Tibial nerve (tissue), 4 donors: Measurements from ENCODE around the gene ITGA1. TPM values are rescaled to one million over a fixed set of nuclear protein-coding genes. Genes with fewer than 3 reads are reported as not detected.

ENCODE experiments used
- DNase-seq, 2 donors: peaks; one replicate each; pipeline ENCODE4 v3.0.0-alpha.2; 2019; ENCODE audit warnings: low spot score in 2 of 2
- H3K27ac ChIP-seq, 4 donors: fragments of 200-600 bp; sonication (generic) in 3 of 4; one replicate each; pipeline ENCODE4 v1.5.1; 2017 to 2019; ENCODE audit warnings: mild to moderate bottlenecking in 1 of 4
- H3K27me3 ChIP-seq, 2 donors: fragments of 200-600 bp; sonication (generic) in 1 of 2; one replicate each; pipeline versions ENCODE4 v1.5.1 to v1.6.0; 2017 to 2019
- H3K36me3 ChIP-seq, 3 donors: fragments of 200-600 bp; sonication (generic); one replicate each; pipeline ENCODE4 v1.5.1; 2018 to 2019
- H3K4me1 ChIP-seq, 4 donors: fragments of 200-600 bp; sonication (generic) in 3 of 4; one replicate each; pipeline ENCODE4 v1.5.1; 2017 to 2019
- H3K4me3 ChIP-seq, 4 donors: fragments of 200-600 bp; sonication (generic) in 3 of 4; one replicate each; pipeline ENCODE4 v1.5.1; 2017 to 2019; ENCODE audit warnings: mild to moderate bottlenecking in 1 of 4, moderate library complexity in 1 of 4
- H3K9me3 ChIP-seq, 4 donors: fragments of 200-600 bp; sonication (generic) in 3 of 4; one replicate each; pipeline ENCODE4 v1.5.1; 2017 to 2019
- EP300 ChIP-seq, 2 donors: sonication (generic); formaldehyde crosslinking; IDR thresholded peaks; one replicate each; pipeline ENCODE4 v1.6.1; 2017; ENCODE audit warnings: antibody characterized with exemption in 2 of 2, mild to moderate bottlenecking in 1 of 2
- POLR2A ChIP-seq, 2 donors: fragments of 450-650 bp; IDR thresholded peaks; one replicate each; pipeline ENCODE4 v1.6.1; 2017; ENCODE audit warnings: antibody characterized with exemption in 2 of 2, mild to moderate bottlenecking in 2 of 2, moderate library complexity in 2 of 2
- WGBS, 2 donors: methylation state at CpG; one replicate each; pipeline ENCODE4 v1.1.5; 2018; 5-methylcytosine and 5-hydroxymethylcytosine counted together
- total RNA-seq, 4 donors: library from RNA; depleted of rRNA; stranded (reverse); fragments of >200 nt; gene quantifications; one replicate each; pipeline ENCODE4 v1.1.0, GENCODE V29; 2016
- TF ChIP-seq, protein P1 (sequence below), 5 experiments: fragments of 200-600 bp in 3 of 5; fragments of 450-650 bp in 2 of 5; sonication (generic) in 3 of 5; IDR thresholded peaks; one replicate each; pipeline ENCODE4 v1.5.1; 2016 to 2019; ENCODE audit warnings: antibody characterized with exemption in 5 of 5, mild to moderate bottlenecking in 3 of 5, moderate library complexity in 2 of 5

ITGA1 gene
- total RNA-seq, 4 donors from 2014 or later, result 26.8 to 62.5 (median 27.7) TPM

- H3K4me1 ChIP-seq, result peaks cover 0 to 11% (median 4%) of the 10 kb centered on the region in 4 donors
- DNase-seq, result no peak
- no peaks in the 10 kb centered on the region for H3K9me3 ChIP-seq
- H3K27me3 ChIP-seq, result no peaks in the 10 kb centered on the region
- no peaks in the 10 kb centered on the region for H3K36me3 ChIP-seq
- TF ChIP-seq, protein P1, sequence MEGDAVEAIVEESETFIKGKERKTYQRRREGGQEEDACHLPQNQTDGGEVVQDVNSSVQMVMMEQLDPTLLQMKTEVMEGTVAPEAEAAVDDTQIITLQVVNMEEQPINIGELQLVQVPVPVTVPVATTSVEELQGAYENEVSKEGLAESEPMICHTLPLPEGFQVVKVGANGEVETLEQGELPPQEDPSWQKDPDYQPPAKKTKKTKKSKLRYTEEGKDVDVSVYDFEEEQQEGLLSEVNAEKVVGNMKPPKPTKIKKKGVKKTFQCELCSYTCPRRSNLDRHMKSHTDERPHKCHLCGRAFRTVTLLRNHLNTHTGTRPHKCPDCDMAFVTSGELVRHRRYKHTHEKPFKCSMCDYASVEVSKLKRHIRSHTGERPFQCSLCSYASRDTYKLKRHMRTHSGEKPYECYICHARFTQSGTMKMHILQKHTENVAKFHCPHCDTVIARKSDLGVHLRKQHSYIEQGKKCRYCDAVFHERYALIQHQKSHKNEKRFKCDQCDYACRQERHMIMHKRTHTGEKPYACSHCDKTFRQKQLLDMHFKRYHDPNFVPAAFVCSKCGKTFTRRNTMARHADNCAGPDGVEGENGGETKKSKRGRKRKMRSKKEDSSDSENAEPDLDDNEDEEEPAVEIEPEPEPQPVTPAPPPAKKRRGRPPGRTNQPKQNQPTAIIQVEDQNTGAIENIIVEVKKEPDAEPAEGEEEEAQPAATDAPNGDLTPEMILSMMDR (IDR thresholded peaks at IDR 0.05), result no peak
- TF ChIP-seq EP300 (IDR thresholded peaks at IDR 0.05) (no peak), POLR2A (IDR thresholded peaks at IDR 0.05) (no peak)
- 87 to 88% methylated on average over 3 of the region's 3 CpGs for WGBS, 2 donors
- H3K27ac ChIP-seq, result no peak overlapping the region
- H3K4me3 ChIP-seq, result no peak overlapping the region
Observed at GRCh38 chr5:52849544-52849943, 61.8 kb downstream of the ITGA1 start.

GRCh38 chr5:52853650-52854049 is 65.9 kb downstream of the ITGA1 start:
- Histone ChIP-seq H3K9me3 (no peaks in the 10 kb centered on the region), H3K4me3 (no peak overlapping the region), H3K27ac (peak overlapping the region in 1 of 4 donors; percentile 13), H3K27me3 (no peaks in the 10 kb centered on the region), H3K36me3 (no peaks in the 10 kb centered on the region), H3K4me1 (peaks cover 0 to 4% (median 0%) of the 10 kb centered on the region in 4 donors)
- no peak for DNase-seq
- TF ChIP-seq POLR2A (IDR thresholded peaks at IDR 0.05) (no peak), EP300 (IDR thresholded peaks at IDR 0.05) (no peak)
- TF ChIP-seq, protein P1 (IDR thresholded peaks at IDR 0.05), result no peak
- 66 to 71% methylated on average over 2 of the region's 2 CpGs for WGBS, 2 donors

DNA sequence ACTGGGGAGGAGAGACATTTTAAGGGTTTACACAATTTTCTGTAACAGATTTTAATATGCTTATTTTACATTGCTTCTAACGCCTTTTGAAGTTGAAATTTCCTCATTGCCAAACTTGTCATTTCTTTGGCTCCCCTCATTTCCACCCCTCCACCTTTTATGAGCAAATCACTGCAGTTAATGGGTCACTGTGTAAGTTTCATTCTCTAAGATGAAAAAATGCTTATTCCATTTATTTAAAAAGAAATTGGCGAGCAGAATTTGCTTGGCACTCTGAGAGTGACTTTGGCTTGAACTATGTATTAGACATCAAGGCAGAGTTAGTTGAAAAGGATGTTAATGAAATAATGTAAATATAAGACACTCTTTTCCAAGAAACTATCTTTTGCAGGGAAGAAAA is 66.6 kb downstream of the ITGA1 start:
- DNase-seq, result no peak
- no peak for TF ChIP-seq EP300 (IDR thresholded peaks at IDR 0.05)
- TF ChIP-seq, protein P1 (IDR thresholded peaks at IDR 0.05), result no peak
- TF ChIP-seq POLR2A (IDR thresholded peaks at IDR 0.05), result no peak
- no peak overlapping the region for H3K27ac ChIP-seq

DNA sequence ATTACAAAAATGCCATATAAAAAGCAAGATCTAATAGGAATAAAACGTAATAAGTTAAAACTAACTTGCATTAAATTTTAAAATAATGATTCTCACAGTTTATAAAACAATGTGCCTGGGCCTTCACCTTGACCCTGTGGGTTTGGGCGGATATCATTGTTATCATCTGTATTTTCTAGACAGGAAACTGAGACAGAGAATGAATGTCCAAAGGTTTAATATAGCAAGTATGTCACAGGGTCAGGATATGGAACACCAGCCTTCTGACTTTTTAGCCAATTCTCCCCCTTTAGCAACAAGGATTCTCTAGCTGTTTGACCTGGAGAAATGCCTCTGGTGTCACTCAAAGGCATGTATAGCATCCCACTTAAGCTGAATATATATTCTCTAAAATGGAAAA is 67.2 kb downstream of the ITGA1 start:
- H3K27me3 ChIP-seq, result no peaks in the 10 kb centered on the region
- no peak overlapping the region for H3K4me3 ChIP-seq
- no peak for DNase-seq
- no peaks in the 10 kb centered on the region for H3K36me3 ChIP-seq
- H3K9me3 ChIP-seq, result no peaks in the 10 kb centered on the region
- WGBS, 2 donors, result 69 to 85% methylated on average over 2 of the region's 2 CpGs
- no peak overlapping the region for H3K27ac ChIP-seq
- peaks cover 0 to 4% (median 2%) of the 10 kb centered on the region in 4 donors for H3K4me1 ChIP-seq
- TF ChIP-seq POLR2A (IDR thresholded peaks at IDR 0.05) (no peak), EP300 (IDR thresholded peaks at IDR 0.05) (no peak)
- TF ChIP-seq, protein P1 (IDR thresholded peaks at IDR 0.05), result no peak

More for the DNA sequence above, 66.6 kb downstream of the ITGA1 start:
- no peaks in the 10 kb centered on the region for H3K27me3 ChIP-seq
- H3K4me3 ChIP-seq, result no peak overlapping the region
- no peaks in the 10 kb centered on the region for H3K9me3 ChIP-seq
- H3K4me1 ChIP-seq, result peaks cover 0 to 4% (median 2%) of the 10 kb centered on the region in 4 donors
- H3K36me3 ChIP-seq, result no peaks in the 10 kb centered on the region
- 49 to 51% methylated on average over 2 of the region's 2 CpGs for whole genome bisulfite sequencing, 2 donors

- Histone ChIP-seq H3K4me1 (peaks cover 0 to 9% (median 2%) of the 10 kb centered on the region in 4 donors), H3K27ac (no peak overlapping the region)
- WGBS, 2 donors, result 92 to 93% methylated on average over 3 of the region's 3 CpGs
Observed at GRCh38 chr5:52856564-52856963, 68.8 kb downstream of the ITGA1 start.

More at GRCh38 chr5:52856564-52856963, 68.8 kb downstream of the ITGA1 start:
- no peaks in the 10 kb centered on the region for H3K27me3 ChIP-seq
- TF ChIP-seq, protein P1 (IDR thresholded peaks at IDR 0.05), result no peak
- TF ChIP-seq POLR2A (IDR thresholded peaks at IDR 0.05) (no peak), EP300 (IDR thresholded peaks at IDR 0.05) (no peak)
- H3K4me3 ChIP-seq, result no peak overlapping the region
- H3K9me3 ChIP-seq, result no peaks in the 10 kb centered on the region
- DNase-seq, result no peak
- H3K36me3 ChIP-seq, result no peaks in the 10 kb centered on the region
